Measurements from ENCODE around the gene ARMH1.

GRCh38 chr1:44682883-44683265, 8.4 kb downstream of the ARMH1 start:
- TF ChIP-seq EP300 (IDR thresholded peaks at IDR 0.05): no peak
- TF ChIP-seq CTCF (IDR thresholded peaks at IDR 0.05): no peak
- no peak for TF ChIP-seq POLR2A (IDR thresholded peaks at IDR 0.05; ENCODE audit: low read depth)
- no peak for TF ChIP-seq POLR2AphosphoS5 (IDR thresholded peaks at IDR 0.05)
